WTC11 (cell line): Measurements from ENCODE around the gene IL18R1. TPM values are rescaled to one million over a fixed set of nuclear protein-coding genes. Genes with fewer than 3 reads are reported as not detected.

Source experiments
- ATAC-seq: fragments of 200-7000 bp; cut with Tn5 transposase; 2 replicates; pipeline ENCODE4 v1.10.0; 2021; ENCODE audit warnings: mild to moderate bottlenecking, moderate library complexity
- CTCF ChIA-PET: fragments of 300-600 bp; sonication (Branson Sonifier 250); formaldehyde crosslinking; loops from one replicate; lab custom pipeline; 2021; ENCODE audit warnings: antibody characterized with exemption; lab: Charles Lee
- POLR2A ChIA-PET: fragments of 350-600 bp; sonication (Branson Sonifier 250); formaldehyde crosslinking; loops from one replicate; lab custom pipeline; 2021; ENCODE audit warnings: antibody characterized with exemption; lab: Charles Lee
- DNase-seq: peaks from one replicate; pipeline ENCODE4 v3.0.0; 2021; ENCODE audit warnings: low spot score
- H3K27ac Mint-ChIP-seq: 2 replicates; pipeline ENCODE4 v1.8.0; 2021; ENCODE audit warnings: mixed read lengths
- H3K27me3 Mint-ChIP-seq: 2 replicates; pipeline ENCODE4 v1.8.0; 2021; ENCODE audit warnings: low read depth, mild to moderate bottlenecking, moderate library complexity, mixed read lengths
- H3K36me3 Mint-ChIP-seq: 2 replicates; pipeline ENCODE4 v1.8.0; 2021; ENCODE audit warnings: mixed read lengths
- H3K4me1 Mint-ChIP-seq: 2 replicates; pipeline ENCODE4 v1.8.0; 2022; ENCODE audit warnings: mixed read lengths
- H3K4me3 Mint-ChIP-seq: 2 replicates; pipeline ENCODE4 v1.8.0; 2021; ENCODE audit warnings: mild to moderate bottlenecking, moderate library complexity, mixed read lengths
- H3K9me3 Mint-ChIP-seq: 2 replicates; pipeline ENCODE4 v1.8.0; 2021; ENCODE audit warnings: mixed read lengths
- ATF1 ChIP-seq: sonication (generic); formaldehyde crosslinking; IDR thresholded peaks from 2 replicates; pipeline ENCODE4 v1.8.1; 2023; ENCODE audit warnings: mild to moderate bottlenecking, moderate library complexity, missing genetic modification reagents
- CDX4 ChIP-seq: fragments of 250-450 bp; sonication (Bioruptor Pico); IDR thresholded peaks from 2 replicates; pipeline ENCODE4 v1.9.0; 2021; ENCODE audit warnings: moderate library complexity, mild to moderate bottlenecking, inconsistent platforms, borderline replicate concordance
- ETV6 ChIP-seq: sonication (generic); formaldehyde crosslinking; IDR thresholded peaks from 2 replicates; pipeline ENCODE4 v1.8.1; 2022; ENCODE audit warnings: mild to moderate bottlenecking, missing genetic modification reagents
- GABPB1 ChIP-seq: sonication (generic); formaldehyde crosslinking; IDR thresholded peaks from 2 replicates; pipeline ENCODE4 v1.8.1; 2023; ENCODE audit warnings: mild to moderate bottlenecking, missing genetic modification reagents
- GTF2I ChIP-seq: fragments of 250-450 bp; sonication (Bioruptor Pico); conservative IDR thresholded peaks from 2 replicates; pipeline ENCODE4 v1.4.0; 2021; ENCODE audit warnings: mild to moderate bottlenecking
- MYBL2 ChIP-seq: sonication (generic); formaldehyde crosslinking; IDR thresholded peaks from 2 replicates; pipeline ENCODE4 v1.8.1; 2023; ENCODE audit warnings: mild to moderate bottlenecking, moderate library complexity, missing genetic modification reagents
- PREB ChIP-seq: sonication (generic); formaldehyde crosslinking; IDR thresholded peaks from 2 replicates; pipeline ENCODE4 v1.8.1; 2022; ENCODE audit warnings: mild to moderate bottlenecking, missing genetic modification reagents, moderate library complexity, borderline replicate concordance
- TP53 ChIP-seq: sonication (generic); formaldehyde crosslinking; IDR thresholded peaks from 2 replicates; pipeline ENCODE4 v1.8.1; 2023; ENCODE audit warnings: mild to moderate bottlenecking, missing genetic modification reagents
- ZBTB21 ChIP-seq: sonication (generic); formaldehyde crosslinking; IDR thresholded peaks from 2 replicates; pipeline ENCODE4 v1.8.1; 2023; ENCODE audit warnings: mild to moderate bottlenecking, missing genetic modification reagents, borderline replicate concordance
- ZNF138 ChIP-seq: sonication (generic); formaldehyde crosslinking; conservative IDR thresholded peaks from 2 replicates; pipeline ENCODE4 v1.8.1; 2022; ENCODE audit warnings: mild to moderate bottlenecking, moderate library complexity, missing genetic modification reagents
- ZNF263 ChIP-seq: sonication (generic); formaldehyde crosslinking; IDR thresholded peaks from 2 replicates; pipeline ENCODE4 v1.8.1; 2022; ENCODE audit warnings: low read depth, mild to moderate bottlenecking, moderate library complexity, missing genetic modification reagents
- ZNF425 ChIP-seq: fragments of 250-450 bp; sonication (Bioruptor Pico); conservative IDR thresholded peaks from 2 replicates; pipeline ENCODE4 v1.9.0; 2021; ENCODE audit warnings: mild to moderate bottlenecking
- total RNA-seq: library from RNA; stranded (reverse); gene quantifications from 3 replicates; pipeline ENCODE4 v1.2.3, GENCODE V29; 2021
- TF ChIP-seq, protein P1 (sequence below): sonication (generic); formaldehyde crosslinking; IDR thresholded peaks from 2 replicates; pipeline ENCODE4 v1.8.1; 2023; ENCODE audit warnings: mild to moderate bottlenecking, missing genetic modification reagents
- TF ChIP-seq, protein P2 (sequence below): fragments of 250-450 bp; sonication (Bioruptor Pico); IDR thresholded peaks from 2 replicates; pipeline ENCODE4 v1.9.0; 2021; ENCODE audit warnings: mild to moderate bottlenecking
- TF ChIP-seq, protein P3 (sequence below): sonication (generic); formaldehyde crosslinking; IDR thresholded peaks from 2 replicates; pipeline ENCODE4 v1.8.0; 2023; ENCODE audit warnings: mild to moderate bottlenecking, missing genetic modification reagents
- TF ChIP-seq, protein P4 (sequence below): sonication (generic); formaldehyde crosslinking; IDR thresholded peaks from 2 replicates; pipeline ENCODE4 v1.8.1; 2022; ENCODE audit warnings: missing genetic modification reagents, borderline replicate concordance
- TF ChIP-seq, protein P5 (sequence below): fragments of 250-450 bp; sonication (Bioruptor Pico); IDR thresholded peaks from 2 replicates; pipeline ENCODE4 v1.8.0; 2021; ENCODE audit warnings: mild to moderate bottlenecking
- TF ChIP-seq, protein P6 (sequence below): sonication (generic); formaldehyde crosslinking; IDR thresholded peaks from 2 replicates; pipeline ENCODE4 v1.8.0; 2022; ENCODE audit warnings: mild to moderate bottlenecking, missing genetic modification reagents

The IL18R1 gene
- total RNA-seq, 1 experiment from 2014 or later, result not detected

DNA sequence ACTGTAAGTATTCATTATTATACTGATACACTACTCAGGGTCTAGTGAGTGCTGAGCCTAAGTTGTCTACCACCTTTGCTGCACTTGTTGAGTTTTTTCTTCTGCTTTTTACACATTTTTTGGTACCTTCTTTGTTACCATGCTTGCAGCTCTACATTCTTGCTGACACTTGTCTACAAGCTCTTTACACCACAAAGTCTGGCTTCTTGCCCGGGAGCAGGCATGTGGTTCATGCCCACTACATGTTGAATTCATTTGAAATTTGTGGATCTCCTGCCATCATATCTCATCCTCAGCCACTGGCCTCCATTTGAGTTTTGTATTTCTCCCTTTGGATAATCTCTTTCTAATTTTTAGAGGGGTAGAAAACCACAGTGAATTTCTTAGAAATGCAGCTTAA, 29.9 kb downstream of the IL18R1 start:
- DNase-seq (no peak), ATAC-seq (no peak)
- ChIA-PET CTCF (no interaction called here), POLR2A (no interaction called here)
- no peak for TF ChIP-seq ZBTB21 (CRISPR knock-in tag)
- no peak for TF ChIP-seq CDX4
- TF ChIP-seq, protein P1, sequence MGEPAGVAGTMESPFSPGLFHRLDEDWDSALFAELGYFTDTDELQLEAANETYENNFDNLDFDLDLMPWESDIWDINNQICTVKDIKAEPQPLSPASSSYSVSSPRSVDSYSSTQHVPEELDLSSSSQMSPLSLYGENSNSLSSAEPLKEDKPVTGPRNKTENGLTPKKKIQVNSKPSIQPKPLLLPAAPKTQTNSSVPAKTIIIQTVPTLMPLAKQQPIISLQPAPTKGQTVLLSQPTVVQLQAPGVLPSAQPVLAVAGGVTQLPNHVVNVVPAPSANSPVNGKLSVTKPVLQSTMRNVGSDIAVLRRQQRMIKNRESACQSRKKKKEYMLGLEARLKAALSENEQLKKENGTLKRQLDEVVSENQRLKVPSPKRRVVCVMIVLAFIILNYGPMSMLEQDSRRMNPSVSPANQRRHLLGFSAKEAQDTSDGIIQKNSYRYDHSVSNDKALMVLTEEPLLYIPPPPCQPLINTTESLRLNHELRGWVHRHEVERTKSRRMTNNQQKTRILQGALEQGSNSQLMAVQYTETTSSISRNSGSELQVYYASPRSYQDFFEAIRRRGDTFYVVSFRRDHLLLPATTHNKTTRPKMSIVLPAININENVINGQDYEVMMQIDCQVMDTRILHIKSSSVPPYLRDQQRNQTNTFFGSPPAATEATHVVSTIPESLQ (CRISPR knock-in tag), result no peak
- TF ChIP-seq, protein P2, sequence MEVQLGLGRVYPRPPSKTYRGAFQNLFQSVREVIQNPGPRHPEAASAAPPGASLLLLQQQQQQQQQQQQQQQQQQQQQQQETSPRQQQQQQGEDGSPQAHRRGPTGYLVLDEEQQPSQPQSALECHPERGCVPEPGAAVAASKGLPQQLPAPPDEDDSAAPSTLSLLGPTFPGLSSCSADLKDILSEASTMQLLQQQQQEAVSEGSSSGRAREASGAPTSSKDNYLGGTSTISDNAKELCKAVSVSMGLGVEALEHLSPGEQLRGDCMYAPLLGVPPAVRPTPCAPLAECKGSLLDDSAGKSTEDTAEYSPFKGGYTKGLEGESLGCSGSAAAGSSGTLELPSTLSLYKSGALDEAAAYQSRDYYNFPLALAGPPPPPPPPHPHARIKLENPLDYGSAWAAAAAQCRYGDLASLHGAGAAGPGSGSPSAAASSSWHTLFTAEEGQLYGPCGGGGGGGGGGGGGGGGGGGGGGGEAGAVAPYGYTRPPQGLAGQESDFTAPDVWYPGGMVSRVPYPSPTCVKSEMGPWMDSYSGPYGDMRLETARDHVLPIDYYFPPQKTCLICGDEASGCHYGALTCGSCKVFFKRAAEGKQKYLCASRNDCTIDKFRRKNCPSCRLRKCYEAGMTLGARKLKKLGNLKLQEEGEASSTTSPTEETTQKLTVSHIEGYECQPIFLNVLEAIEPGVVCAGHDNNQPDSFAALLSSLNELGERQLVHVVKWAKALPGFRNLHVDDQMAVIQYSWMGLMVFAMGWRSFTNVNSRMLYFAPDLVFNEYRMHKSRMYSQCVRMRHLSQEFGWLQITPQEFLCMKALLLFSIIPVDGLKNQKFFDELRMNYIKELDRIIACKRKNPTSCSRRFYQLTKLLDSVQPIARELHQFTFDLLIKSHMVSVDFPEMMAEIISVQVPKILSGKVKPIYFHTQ, result no peak
- TF ChIP-seq GABPB1 (CRISPR knock-in tag), result no peak
- TF ChIP-seq, protein P3, sequence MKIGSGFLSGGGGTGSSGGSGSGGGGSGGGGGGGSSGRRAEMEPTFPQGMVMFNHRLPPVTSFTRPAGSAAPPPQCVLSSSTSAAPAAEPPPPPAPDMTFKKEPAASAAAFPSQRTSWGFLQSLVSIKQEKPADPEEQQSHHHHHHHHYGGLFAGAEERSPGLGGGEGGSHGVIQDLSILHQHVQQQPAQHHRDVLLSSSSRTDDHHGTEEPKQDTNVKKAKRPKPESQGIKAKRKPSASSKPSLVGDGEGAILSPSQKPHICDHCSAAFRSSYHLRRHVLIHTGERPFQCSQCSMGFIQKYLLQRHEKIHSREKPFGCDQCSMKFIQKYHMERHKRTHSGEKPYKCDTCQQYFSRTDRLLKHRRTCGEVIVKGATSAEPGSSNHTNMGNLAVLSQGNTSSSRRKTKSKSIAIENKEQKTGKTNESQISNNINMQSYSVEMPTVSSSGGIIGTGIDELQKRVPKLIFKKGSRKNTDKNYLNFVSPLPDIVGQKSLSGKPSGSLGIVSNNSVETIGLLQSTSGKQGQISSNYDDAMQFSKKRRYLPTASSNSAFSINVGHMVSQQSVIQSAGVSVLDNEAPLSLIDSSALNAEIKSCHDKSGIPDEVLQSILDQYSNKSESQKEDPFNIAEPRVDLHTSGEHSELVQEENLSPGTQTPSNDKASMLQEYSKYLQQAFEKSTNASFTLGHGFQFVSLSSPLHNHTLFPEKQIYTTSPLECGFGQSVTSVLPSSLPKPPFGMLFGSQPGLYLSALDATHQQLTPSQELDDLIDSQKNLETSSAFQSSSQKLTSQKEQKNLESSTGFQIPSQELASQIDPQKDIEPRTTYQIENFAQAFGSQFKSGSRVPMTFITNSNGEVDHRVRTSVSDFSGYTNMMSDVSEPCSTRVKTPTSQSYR (CRISPR knock-in tag), result no peak
- TF ChIP-seq, protein P4, sequence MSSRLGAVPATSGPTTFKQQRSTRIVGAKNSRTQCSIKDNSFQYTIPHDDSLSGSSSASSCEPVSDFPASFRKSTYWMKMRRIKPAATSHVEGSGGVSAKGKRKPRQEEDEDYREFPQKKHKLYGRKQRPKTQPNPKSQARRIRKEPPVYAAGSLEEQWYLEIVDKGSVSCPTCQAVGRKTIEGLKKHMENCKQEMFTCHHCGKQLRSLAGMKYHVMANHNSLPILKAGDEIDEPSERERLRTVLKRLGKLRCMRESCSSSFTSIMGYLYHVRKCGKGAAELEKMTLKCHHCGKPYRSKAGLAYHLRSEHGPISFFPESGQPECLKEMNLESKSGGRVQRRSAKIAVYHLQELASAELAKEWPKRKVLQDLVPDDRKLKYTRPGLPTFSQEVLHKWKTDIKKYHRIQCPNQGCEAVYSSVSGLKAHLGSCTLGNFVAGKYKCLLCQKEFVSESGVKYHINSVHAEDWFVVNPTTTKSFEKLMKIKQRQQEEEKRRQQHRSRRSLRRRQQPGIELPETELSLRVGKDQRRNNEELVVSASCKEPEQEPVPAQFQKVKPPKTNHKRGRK (CRISPR knock-in tag), result no peak
- TF ChIP-seq ZNF425 (CRISPR knock-in tag), result no peak
- no peak for TF ChIP-seq ETV6 (CRISPR knock-in tag)
- Mint-ChIP-seq H3K4me1 (no peaks in the 10 kb centered on the region), H3K27me3 (no peaks in the 10 kb centered on the region), H3K36me3 (peaks cover 34% of the 10 kb centered on the region), H3K4me3 (no peak overlapping the region), H3K27ac (no peak overlapping the region), H3K9me3 (peaks cover 57% of the 10 kb centered on the region)

DNA sequence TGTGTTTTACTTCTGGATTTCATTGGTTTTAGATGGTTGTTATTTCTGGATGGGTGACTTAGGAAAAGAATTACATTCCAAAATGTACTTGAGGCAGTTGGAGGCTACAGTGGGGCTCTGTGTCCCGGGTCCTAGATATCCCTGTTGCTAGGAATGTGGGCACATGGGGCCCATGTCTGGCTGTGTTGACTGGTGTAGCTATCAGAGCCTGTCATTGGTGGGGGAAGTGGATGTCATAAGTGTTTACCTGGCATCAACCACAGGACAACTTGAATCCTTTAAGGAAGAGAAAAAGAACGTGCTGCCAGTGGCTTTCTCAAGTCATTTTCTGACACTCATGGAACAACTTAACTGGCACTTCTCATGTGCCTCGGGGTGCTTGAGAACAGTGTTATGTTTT, 30.4 kb downstream of the IL18R1 start:
- CTCF ChIA-PET, result no interaction called here
- no peaks in the 10 kb centered on the region for H3K27me3 Mint-ChIP-seq
- POLR2A ChIA-PET, result no interaction called here
- no peak for TF ChIP-seq TP53
- TF ChIP-seq, protein P5, sequence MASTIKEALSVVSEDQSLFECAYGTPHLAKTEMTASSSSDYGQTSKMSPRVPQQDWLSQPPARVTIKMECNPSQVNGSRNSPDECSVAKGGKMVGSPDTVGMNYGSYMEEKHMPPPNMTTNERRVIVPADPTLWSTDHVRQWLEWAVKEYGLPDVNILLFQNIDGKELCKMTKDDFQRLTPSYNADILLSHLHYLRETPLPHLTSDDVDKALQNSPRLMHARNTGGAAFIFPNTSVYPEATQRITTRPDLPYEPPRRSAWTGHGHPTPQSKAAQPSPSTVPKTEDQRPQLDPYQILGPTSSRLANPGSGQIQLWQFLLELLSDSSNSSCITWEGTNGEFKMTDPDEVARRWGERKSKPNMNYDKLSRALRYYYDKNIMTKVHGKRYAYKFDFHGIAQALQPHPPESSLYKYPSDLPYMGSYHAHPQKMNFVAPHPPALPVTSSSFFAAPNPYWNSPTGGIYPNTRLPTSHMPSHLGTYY (CRISPR knock-in tag), result no peak
- TF ChIP-seq GTF2I, result no peak
- TF ChIP-seq ATF1 (CRISPR knock-in tag), result no peak
- no peak for TF ChIP-seq ZNF138
- TF ChIP-seq, protein P6, sequence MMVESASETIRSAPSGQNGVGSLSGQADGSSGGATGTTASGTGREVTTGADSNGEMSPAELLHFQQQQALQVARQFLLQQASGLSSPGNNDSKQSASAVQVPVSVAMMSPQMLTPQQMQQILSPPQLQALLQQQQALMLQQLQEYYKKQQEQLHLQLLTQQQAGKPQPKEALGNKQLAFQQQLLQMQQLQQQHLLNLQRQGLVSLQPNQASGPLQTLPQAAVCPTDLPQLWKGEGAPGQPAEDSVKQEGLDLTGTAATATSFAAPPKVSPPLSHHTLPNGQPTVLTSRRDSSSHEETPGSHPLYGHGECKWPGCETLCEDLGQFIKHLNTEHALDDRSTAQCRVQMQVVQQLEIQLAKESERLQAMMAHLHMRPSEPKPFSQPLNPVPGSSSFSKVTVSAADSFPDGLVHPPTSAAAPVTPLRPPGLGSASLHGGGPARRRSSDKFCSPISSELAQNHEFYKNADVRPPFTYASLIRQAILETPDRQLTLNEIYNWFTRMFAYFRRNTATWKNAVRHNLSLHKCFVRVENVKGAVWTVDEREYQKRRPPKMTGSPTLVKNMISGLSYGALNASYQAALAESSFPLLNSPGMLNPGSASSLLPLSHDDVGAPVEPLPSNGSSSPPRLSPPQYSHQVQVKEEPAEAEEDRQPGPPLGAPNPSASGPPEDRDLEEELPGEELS (CRISPR knock-in tag), result no peak
- no peak for TF ChIP-seq MYBL2 (CRISPR knock-in tag)
- no peak for TF ChIP-seq PREB (CRISPR knock-in tag)
- TF ChIP-seq ZNF263 (CRISPR knock-in tag), result no peak

More for the DNA sequence above, 30.4 kb downstream of the IL18R1 start:
- DNase-seq, result no peak
- Mint-ChIP-seq H3K27ac (no peak overlapping the region), H3K4me1 (no peaks in the 10 kb centered on the region), H3K4me3 (no peak overlapping the region), H3K9me3 (peaks cover 53% of the 10 kb centered on the region), H3K36me3 (peaks cover 33% of the 10 kb centered on the region)
- ATAC-seq, result no peak
